NCI-H2196 (cell line): Measurements from ENCODE around the gene POLA1.

Experiments
- DNase-seq: peaks from one replicate; lab custom pipeline; 2025; ENCODE audit not compliant: unreplicated experiment; lab: John Stamatoyannopoulos, UW

Gene POLA1

GRCh38 chrX:25020391-25020904 is 326.7 kb downstream of the POLA1 start:
- DNase-seq: no peak

- DNase-seq: peak; percentile 30
Measured at GRCh38 chrX:25020905-25021449, 327.3 kb downstream of the POLA1 start.

- no peak for DNase-seq
Measured at GRCh38 chrX:25022499-25023325, 329.0 kb downstream of the POLA1 start.

GRCh38 chrX:25023908-25024307 is 330.2 kb downstream of the POLA1 start:
- no peak for DNase-seq

GRCh38 chrX:25025615-25026014 is 331.9 kb downstream of the POLA1 start:
- DNase-seq: no peak

- no peak for DNase-seq
Measured at GRCh38 chrX:25026576-25026975, 332.9 kb downstream of the POLA1 start.

- no peak for DNase-seq
Measured at GRCh38 chrX:25028726-25029125, 335.0 kb downstream of the POLA1 start.

- no peak for DNase-seq
Measured at GRCh38 chrX:25029288-25029825, 335.6 kb downstream of the POLA1 start.

- no peak for DNase-seq
Measured at GRCh38 chrX:25034889-25035288, 341.2 kb downstream of the POLA1 start.

- DNase-seq: no peak
Measured at GRCh38 chrX:25039036-25039435, 345.3 kb downstream of the POLA1 start.

GRCh38 chrX:25043192-25043591 is 349.5 kb downstream of the POLA1 start:
- DNase-seq: no peak
